Measurements from ENCODE around the gene INPP5D.

The INPP5D gene

DNA sequence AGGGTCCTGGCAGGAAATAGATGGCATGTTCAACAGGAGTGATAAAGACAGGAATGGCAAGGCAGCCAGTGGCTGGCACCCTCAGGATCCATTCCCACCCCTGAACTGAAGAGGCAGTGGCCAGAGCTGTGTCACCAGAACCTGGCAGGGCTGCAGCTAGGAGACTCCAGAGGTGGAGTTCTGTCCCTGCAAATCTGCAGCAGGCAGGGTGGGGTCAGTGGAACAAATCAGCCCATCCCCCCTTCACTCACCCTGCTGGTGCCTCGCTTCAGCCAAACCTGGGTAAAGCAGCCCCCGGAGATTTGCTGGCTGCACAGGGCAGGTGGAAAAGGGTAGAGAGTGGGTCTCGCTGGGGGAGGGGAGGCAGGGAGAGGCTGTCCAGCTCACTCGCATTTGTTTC lies 12.7 kb downstream of the INPP5D start:
- no peak for TF ChIP-seq TCF12 (IDR thresholded peaks at IDR 0.05; ENCODE audit: low read depth)
- no peak for TF ChIP-seq NFIC (IDR thresholded peaks at IDR 0.05)
- no peak for TF ChIP-seq TAF1 (IDR thresholded peaks at IDR 0.05; ENCODE audit: low read depth)
- TF ChIP-seq YY1 (IDR thresholded peaks at IDR 0.05; ENCODE audit: low read depth): no peak
- TF ChIP-seq ZBTB7A (IDR thresholded peaks at IDR 0.05; ENCODE audit: low read depth): no peak
- TF ChIP-seq RAD21 (IDR thresholded peaks at IDR 0.05; ENCODE audit: low read depth): no peak
- TF ChIP-seq, protein P1, sequence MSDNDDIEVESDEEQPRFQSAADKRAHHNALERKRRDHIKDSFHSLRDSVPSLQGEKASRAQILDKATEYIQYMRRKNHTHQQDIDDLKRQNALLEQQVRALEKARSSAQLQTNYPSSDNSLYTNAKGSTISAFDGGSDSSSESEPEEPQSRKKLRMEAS (IDR thresholded peaks at IDR 0.05): no peak
- TF ChIP-seq EGR1 (IDR thresholded peaks at IDR 0.05): no peak
- TF ChIP-seq FOXM1 (IDR thresholded peaks at IDR 0.05; ENCODE audit: borderline replicate concordance, low read depth): no peak
- TF ChIP-seq EP300 (IDR thresholded peaks at IDR 0.05; ENCODE audit: borderline replicate concordance): no peak
- no peak for TF ChIP-seq CEBPB (IDR thresholded peaks at IDR 0.05)
- TF ChIP-seq, protein P2, sequence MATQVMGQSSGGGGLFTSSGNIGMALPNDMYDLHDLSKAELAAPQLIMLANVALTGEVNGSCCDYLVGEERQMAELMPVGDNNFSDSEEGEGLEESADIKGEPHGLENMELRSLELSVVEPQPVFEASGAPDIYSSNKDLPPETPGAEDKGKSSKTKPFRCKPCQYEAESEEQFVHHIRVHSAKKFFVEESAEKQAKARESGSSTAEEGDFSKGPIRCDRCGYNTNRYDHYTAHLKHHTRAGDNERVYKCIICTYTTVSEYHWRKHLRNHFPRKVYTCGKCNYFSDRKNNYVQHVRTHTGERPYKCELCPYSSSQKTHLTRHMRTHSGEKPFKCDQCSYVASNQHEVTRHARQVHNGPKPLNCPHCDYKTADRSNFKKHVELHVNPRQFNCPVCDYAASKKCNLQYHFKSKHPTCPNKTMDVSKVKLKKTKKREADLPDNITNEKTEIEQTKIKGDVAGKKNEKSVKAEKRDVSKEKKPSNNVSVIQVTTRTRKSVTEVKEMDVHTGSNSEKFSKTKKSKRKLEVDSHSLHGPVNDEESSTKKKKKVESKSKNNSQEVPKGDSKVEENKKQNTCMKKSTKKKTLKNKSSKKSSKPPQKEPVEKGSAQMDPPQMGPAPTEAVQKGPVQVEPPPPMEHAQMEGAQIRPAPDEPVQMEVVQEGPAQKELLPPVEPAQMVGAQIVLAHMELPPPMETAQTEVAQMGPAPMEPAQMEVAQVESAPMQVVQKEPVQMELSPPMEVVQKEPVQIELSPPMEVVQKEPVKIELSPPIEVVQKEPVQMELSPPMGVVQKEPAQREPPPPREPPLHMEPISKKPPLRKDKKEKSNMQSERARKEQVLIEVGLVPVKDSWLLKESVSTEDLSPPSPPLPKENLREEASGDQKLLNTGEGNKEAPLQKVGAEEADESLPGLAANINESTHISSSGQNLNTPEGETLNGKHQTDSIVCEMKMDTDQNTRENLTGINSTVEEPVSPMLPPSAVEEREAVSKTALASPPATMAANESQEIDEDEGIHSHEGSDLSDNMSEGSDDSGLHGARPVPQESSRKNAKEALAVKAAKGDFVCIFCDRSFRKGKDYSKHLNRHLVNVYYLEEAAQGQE (IDR thresholded peaks at IDR 0.05; ENCODE audit: low read depth): no peak

DNA sequence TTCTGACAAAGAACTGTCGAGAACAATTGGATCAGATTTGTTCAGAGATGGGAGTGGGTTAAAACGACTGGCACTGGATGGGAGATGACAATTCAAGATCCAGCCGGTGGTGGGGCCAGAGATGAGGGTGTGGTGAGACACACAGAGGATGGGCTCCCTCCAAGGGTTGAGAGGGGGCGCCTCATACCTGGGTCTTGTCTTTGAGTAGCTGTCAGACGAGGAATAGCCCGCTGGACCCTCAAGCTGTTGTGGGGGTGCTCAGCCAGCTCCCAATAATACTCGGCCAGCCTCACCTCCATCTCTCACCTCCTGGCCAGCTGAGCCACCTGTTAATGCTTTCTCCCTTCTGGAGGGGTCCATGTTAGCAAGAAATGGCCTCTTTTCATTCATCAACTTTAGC lies 14.0 kb downstream of the INPP5D start:
- no peak for TF ChIP-seq FOXM1 (IDR thresholded peaks at IDR 0.05; ENCODE audit: borderline replicate concordance, low read depth)
- TF ChIP-seq TEAD4 (IDR thresholded peaks at IDR 0.05): no peak
- TF ChIP-seq, protein P3, sequence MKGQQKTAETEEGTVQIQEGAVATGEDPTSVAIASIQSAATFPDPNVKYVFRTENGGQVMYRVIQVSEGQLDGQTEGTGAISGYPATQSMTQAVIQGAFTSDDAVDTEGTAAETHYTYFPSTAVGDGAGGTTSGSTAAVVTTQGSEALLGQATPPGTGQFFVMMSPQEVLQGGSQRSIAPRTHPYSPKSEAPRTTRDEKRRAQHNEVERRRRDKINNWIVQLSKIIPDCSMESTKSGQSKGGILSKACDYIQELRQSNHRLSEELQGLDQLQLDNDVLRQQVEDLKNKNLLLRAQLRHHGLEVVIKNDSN (IDR thresholded peaks at IDR 0.05): no peak
- no peak for TF ChIP-seq ZBTB7A (IDR thresholded peaks at IDR 0.05; ENCODE audit: low read depth)
- TF ChIP-seq CREB1 (IDR thresholded peaks at IDR 0.05; ENCODE audit: low read depth): no peak
- TF ChIP-seq TCF12 (IDR thresholded peaks at IDR 0.05; ENCODE audit: low read depth): no peak
- TF ChIP-seq, protein P1 (IDR thresholded peaks at IDR 0.05): no peak
- TF ChIP-seq RAD21 (IDR thresholded peaks at IDR 0.05; ENCODE audit: low read depth): no peak
- TF ChIP-seq NFIC (IDR thresholded peaks at IDR 0.05): no peak
- TF ChIP-seq, protein P2 (IDR thresholded peaks at IDR 0.05; ENCODE audit: low read depth): no peak
- TF ChIP-seq CEBPB (IDR thresholded peaks at IDR 0.05): no peak
- no peak for TF ChIP-seq YY1 (IDR thresholded peaks at IDR 0.05; ENCODE audit: low read depth)
- TF ChIP-seq EP300 (IDR thresholded peaks at IDR 0.05; ENCODE audit: borderline replicate concordance): no peak
- no peak for TF ChIP-seq TAF1 (IDR thresholded peaks at IDR 0.05; ENCODE audit: low read depth)

DNA sequence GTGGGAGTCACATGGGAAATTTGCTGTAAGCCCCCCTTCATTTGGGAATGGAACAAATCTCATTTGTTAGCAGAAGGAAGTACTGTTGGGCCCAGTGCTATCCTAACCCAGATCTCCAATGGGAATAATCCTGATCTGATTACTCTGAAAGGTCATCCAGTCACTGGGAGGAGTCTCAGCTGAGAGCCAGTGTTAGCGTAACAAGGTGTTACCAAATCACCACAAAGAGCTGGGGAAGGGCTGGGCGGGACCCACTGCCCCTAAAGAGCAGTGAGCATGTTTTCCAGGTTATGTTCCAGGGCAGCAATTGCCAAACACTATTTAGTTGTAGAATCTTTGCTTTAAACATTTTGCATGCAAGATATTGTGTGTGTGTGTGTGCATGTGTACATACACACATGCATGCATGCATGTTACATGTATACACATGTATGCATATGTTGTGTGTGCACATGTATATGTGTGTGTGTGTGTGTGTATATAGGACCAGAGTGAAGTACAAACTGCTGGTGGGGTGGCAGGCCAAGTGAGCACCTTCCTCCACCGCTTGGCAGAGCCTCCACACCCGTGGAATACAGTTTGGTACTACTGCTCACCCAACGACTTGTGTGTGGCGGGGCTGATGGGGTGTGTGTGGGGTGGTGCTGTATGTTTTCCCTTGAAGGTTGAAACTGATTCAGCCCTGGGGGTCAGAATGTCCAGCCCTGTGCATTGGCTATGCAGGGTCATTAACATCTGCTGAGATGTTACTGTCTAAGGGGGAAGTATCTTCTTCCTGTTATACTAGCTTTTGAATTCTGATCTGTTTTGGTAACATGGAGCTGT lies 15.2 kb downstream of the INPP5D start:
- TF ChIP-seq CEBPB (IDR thresholded peaks at IDR 0.05) (no peak), YY1 (IDR thresholded peaks at IDR 0.05; ENCODE audit: low read depth) (no peak), NFIC (IDR thresholded peaks at IDR 0.05) (no peak), FOXM1 (IDR thresholded peaks at IDR 0.05; ENCODE audit: borderline replicate concordance, low read depth) (no peak)

DNA sequence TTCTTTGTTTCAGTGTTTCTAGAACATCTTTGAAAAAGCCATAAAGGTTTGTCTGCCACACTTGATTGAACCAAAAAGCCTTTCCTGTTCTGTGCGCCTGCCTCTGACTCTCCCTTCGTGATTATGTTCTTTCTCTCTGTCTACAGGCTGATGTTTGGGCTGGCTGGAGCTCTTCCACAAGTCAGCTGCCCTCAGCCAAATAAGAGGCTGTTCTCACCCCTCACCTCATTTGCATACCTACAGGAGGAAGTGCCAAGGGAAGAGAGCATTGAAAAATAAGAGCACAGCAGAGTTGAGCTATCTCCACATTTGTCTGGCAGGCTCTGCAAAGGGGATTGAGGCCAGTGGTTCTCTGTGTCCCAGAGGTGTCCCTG lies 15.8 kb downstream of the INPP5D start:
- TF ChIP-seq RAD21 (IDR thresholded peaks at IDR 0.05; ENCODE audit: low read depth) (no peak), TAF1 (IDR thresholded peaks at IDR 0.05; ENCODE audit: low read depth) (no peak), EGR1 (IDR thresholded peaks at IDR 0.05) (no peak)

DNA sequence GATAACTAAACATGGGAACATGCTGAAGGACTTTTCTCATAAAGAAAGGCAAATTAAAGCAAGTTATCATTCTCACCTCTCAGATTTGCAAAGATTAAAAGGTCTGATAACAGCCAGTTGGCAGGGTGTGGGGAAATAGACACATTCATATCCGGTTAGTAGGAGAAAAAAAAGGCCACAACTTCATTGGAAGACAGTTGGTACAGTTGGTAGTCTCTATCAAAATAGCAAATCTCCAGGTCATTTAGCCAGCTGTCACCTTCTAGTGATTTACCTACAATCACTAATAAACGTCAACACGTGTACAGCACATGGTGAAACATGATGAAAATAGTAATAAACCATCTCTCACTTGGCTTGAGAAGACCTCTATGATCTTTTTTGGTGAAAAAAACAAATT lies 16.6 kb downstream of the INPP5D start:
- no peak for TF ChIP-seq EP300 (IDR thresholded peaks at IDR 0.05; ENCODE audit: borderline replicate concordance)

DNA sequence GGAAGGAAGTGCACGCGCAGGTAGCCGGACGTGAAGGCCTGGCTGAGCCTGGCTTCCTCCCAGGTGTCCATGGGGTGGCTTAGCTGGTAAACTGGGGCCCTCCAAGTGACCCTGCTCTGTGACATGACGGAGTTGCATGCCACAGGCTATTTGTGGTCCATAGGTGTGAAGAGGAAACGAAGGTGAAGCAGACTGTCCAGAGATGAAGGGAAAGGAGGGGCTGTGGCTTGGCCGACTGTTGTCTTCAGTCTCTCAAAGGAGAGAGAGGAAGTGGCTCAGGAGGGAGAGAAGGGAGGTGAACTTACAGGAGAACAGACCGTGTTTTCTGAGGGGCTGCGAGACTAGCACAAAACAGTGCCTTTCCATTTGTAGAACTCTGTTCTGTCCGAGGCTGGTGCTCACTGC lies 19.3 kb downstream of the INPP5D start:
- TF ChIP-seq, protein P1 (IDR thresholded peaks at IDR 0.05): no peak
- TF ChIP-seq RAD21 (IDR thresholded peaks at IDR 0.05; ENCODE audit: low read depth) (no peak), CEBPB (IDR thresholded peaks at IDR 0.05) (no peak), FOXM1 (IDR thresholded peaks at IDR 0.05; ENCODE audit: borderline replicate concordance, low read depth) (no peak), TAF1 (IDR thresholded peaks at IDR 0.05; ENCODE audit: low read depth) (no peak), YY1 (IDR thresholded peaks at IDR 0.05; ENCODE audit: low read depth) (no peak), TCF12 (IDR thresholded peaks at IDR 0.05; ENCODE audit: low read depth) (no peak), CREB1 (IDR thresholded peaks at IDR 0.05; ENCODE audit: low read depth) (no peak), EP300 (IDR thresholded peaks at IDR 0.05; ENCODE audit: borderline replicate concordance) (no peak)
- TF ChIP-seq, protein P3 (IDR thresholded peaks at IDR 0.05): no peak
- TF ChIP-seq, protein P2 (IDR thresholded peaks at IDR 0.05; ENCODE audit: low read depth): no peak
